SJCRH30 (cell line): Measurements from ENCODE around the gene SNAP29. TPM values are rescaled to one million over a fixed set of nuclear protein-coding genes. Genes with fewer than 3 reads are reported as not detected.
"Not testable (repeated sequence)": the region's sequence is repeated elsewhere in the genome, so short reads cannot be mapped to it uniquely, and the experiment has no call there.

Experiments used
- DNase-seq, 2 experiments: peaks; one replicate each; pipeline ENCODE4 v3.0.0-alpha.2; 2015 to 2020
- H3K27ac ChIP-seq: fragments of 250-450 bp; sonication (Bioruptor Pico); 2 replicates; pipeline ENCODE4 v1.5.1; 2020; ENCODE audit warnings: mild to moderate bottlenecking, moderate library complexity
- H3K27me3 ChIP-seq: fragments of 250-450 bp; sonication (Bioruptor Pico); 2 replicates; pipeline ENCODE4 v1.5.1; 2020; ENCODE audit warnings: mild to moderate bottlenecking, moderate library complexity
- H3K36me3 ChIP-seq: fragments of 250-450 bp; sonication (Bioruptor Pico); 2 replicates; pipeline ENCODE4 v1.5.1; 2020; ENCODE audit warnings: mild to moderate bottlenecking, moderate library complexity
- H3K4me1 ChIP-seq: fragments of 250-450 bp; sonication (Bioruptor Pico); 2 replicates; pipeline ENCODE4 v1.5.1; 2020; ENCODE audit warnings: mild to moderate bottlenecking, moderate library complexity
- H3K4me3 ChIP-seq: fragments of 250-450 bp; sonication (Bioruptor Pico); 2 replicates; pipeline ENCODE4 v1.5.1; 2020; ENCODE audit warnings: mild to moderate bottlenecking, moderate library complexity
- H3K9me3 ChIP-seq: fragments of 250-450 bp; sonication (Bioruptor Pico); replicated peaks from 2 replicates; pipeline ENCODE4 v1.5.1; 2020; ENCODE audit warnings: mild to moderate bottlenecking, moderate library complexity
- total RNA-seq: library from RNA; depleted of rRNA; stranded (reverse); fragments of >200 nt; shearing (Covaris generic); gene quantifications from 2 replicates; pipeline ENCODE4 v1.2.3, GENCODE V29; 2014; rRNA removed

SNAP29 gene
- total RNA-seq, 1 experiment from 2014 or later: 17.7 TPM

DNA sequence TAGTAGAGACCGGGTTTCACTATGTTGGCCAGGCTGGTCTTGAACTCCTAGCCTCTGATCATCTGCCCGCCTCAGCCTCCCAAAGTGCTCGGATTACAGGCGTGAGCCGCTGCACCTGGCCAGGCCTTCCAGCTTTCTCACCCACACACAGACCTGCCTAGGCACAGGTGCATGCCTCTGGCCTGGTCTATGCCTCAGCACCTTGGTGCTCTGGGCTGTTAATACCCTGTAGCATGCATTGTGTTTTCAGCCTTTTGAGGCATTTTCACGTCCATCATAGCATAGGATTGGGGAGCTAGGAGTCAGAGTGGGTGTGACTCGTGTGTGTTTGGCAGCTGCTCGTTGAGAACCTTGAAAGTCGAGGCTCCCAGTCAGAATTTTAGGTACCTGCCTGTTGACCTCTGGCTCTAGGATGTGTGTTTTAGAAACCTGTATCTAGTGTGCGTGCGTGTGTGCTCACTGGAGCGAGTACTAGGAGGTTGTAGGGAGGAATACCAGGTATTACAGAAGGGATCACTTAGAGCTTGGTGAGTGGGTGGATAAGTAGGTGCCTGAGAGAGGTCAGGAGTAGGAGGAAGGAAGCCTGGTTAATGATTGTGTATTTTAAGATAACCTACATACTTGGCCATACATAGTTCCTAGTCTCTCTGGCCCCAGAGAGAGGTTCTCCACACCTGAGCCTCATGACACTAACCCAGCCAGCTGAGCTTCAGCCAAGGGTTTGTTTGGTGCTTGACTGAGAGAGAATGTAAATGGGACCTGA, 78.4 kb downstream of the SNAP29 start:
- Histone ChIP-seq H3K27ac (no peak overlapping the region), H3K4me3 (no peak overlapping the region), H3K4me1 (no peaks in the 10 kb centered on the region), H3K27me3 (no peaks in the 10 kb centered on the region), H3K36me3 (peaks cover 46% of the 10 kb centered on the region), H3K9me3 (no peaks in the 10 kb centered on the region)
- no peak for DNase-seq

DNA sequence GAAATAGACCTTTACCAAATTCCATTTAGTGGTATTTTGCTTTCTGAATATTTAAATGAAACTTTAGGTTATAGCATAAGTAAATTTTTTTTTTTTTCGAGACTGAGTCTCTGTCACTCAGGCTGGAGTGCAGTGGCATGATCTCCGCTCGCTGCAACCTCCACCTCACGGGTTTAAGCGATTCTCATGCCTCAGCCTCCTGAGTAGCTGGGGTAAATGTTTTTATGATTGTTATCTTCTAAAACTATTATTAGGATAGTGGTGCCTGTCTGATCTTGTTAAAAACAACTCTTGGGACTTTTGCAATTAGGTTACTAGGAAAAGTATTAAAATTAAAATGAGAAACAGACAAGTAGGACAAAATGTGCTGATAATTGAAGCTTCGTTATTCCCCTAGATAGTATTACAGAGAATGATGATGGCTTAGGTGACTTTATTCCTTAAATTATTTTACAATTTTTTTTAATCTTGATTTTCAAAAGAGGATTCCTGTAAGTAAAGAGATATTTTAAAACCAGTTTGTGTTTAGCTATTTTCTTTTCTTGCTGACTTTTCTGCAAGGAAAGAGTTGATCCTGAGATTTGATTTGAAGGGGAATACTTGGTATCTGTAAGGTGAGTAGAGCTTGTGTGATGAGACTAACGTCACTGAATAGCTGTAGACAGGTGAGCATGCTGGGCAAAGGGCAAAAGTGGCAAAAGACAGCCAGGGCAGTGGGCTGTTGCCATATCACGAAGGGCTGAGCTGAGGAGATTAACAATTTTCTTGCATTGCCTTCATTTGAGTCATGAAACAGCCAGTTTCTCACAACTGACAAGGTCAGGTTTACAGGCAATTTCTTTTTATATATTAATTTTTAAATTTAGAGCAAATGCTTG, 79.2 kb downstream of the SNAP29 start:
- H3K36me3 ChIP-seq: peaks cover 50% of the 10 kb centered on the region
- no peak overlapping the region for H3K27ac ChIP-seq
- H3K4me3 ChIP-seq: no peak overlapping the region
- H3K27me3 ChIP-seq: no peaks in the 10 kb centered on the region
- no peaks in the 10 kb centered on the region for H3K4me1 ChIP-seq
- no peaks in the 10 kb centered on the region for H3K9me3 ChIP-seq
- DNase-seq: no peak

DNA sequence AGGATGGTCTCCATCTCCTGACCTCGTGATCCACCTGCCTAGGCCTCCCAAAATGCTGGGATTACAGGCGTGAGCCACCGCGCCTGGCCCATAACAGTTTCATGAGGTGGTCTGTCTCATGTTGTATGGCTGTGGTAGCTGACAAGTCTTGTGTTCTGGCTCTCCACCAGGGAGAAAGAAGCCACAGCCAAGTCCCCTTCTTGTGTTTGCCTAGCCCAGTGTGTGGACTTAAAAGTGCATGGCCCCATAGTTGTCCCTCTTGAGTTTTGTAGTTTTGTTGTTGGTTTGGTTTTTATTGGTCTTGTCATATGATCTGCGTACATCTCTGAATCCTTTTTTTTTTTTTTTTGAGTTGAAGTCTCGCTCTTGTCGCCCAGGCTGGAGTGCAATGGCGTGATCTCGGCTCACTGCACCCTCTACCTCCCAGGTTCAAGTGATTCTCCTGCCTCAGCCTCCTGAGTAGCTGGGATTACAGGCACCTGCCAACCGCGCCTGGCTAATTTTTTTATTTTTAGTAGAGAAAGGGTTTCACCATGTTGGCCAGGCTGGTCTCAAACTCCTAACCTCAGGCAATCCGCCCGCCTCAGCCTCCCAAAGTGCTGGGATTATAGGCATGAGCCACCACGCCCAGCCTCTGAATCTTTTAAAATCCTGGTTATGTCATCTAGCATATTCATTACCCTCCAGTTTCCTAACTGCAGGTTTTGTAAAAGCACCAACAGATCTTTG, 80.8 kb downstream of the SNAP29 start:
- not testable (repeated sequence) for H3K4me1 ChIP-seq, H3K27me3 ChIP-seq, H3K27ac ChIP-seq, H3K9me3 ChIP-seq, H3K4me3 ChIP-seq, DNase-seq
- peaks cover 47% of the 10 kb centered on the region for H3K36me3 ChIP-seq

DNA sequence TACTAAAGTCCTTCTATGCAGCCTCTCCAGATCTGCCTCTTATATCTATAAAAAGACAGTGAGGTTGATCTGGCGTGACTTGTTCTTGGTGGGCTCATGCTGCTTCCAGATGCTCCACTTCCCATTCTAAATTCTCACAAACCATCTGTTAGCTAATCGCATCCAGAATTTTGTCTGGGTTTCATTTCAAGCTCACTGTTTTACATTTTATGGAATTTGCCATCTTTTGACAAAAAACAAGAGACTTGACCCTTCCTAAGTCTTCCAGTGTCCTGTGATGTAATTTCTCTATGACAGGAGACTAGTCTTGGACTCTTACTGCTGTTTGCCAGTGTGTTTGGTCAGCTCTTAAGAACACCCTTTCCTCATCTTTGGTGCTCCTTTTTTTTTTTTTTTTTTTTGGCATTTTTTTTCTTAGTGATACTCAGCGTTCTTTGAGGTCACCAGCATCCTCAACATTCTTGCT, 81.4 kb downstream of the SNAP29 start:
- Histone ChIP-seq H3K4me1 (no peaks in the 10 kb centered on the region), H3K27me3 (no peaks in the 10 kb centered on the region), H3K27ac (no peak overlapping the region), H3K36me3 (peaks cover 44% of the 10 kb centered on the region), H3K9me3 (no peaks in the 10 kb centered on the region), H3K4me3 (no peak overlapping the region)
- no peak for DNase-seq

Other genes with a start within 250 kb of the SNAP29 start
- gene SERPIND1, start 84.9 kb upstream of the SNAP29 start, total RNA-seq: 0.04 TPM in 1 of 2 replicates, not detected in the other
- gene PI4KA, start 196 bp upstream of the SNAP29 start, total RNA-seq: 39.6 and 40.5 TPM in 2 replicates
- gene CRKL, start 58.4 kb downstream of the SNAP29 start, total RNA-seq: 81.7 and 85.6 TPM in 2 replicates
- 0.20 TPM in 1 of 2 replicates, not detected in the other for gene AIFM3, start 108.2 kb downstream of the SNAP29 start, total RNA-seq
- 24.5 and 39.9 TPM in 2 replicates for gene LZTR1, start 123.3 kb downstream of the SNAP29 start, total RNA-seq
- 42.1 and 47.8 TPM in 2 replicates for gene THAP7, start 143.1 kb downstream of the SNAP29 start, total RNA-seq
- gene P2RX6, start 156.2 kb downstream of the SNAP29 start, total RNA-seq: 10.0 and 11.3 TPM in 2 replicates
- not detected in 2 replicates for gene SLC7A4, start 173.6 kb downstream of the SNAP29 start, total RNA-seq
- gene LRRC74B, start 186.9 kb downstream of the SNAP29 start, total RNA-seq: not detected in 2 replicates